K562 (cell line): Measurements from ENCODE around the gene SMIM35. TPM values are rescaled to one million over a fixed set of nuclear protein-coding genes. Genes with fewer than 3 reads are reported as not detected.

ENCODE experiments used
- CBX8 ChIP-seq: fragments of 200-600 bp; sonication (generic); IDR thresholded peaks from 2 replicates; pipeline ENCODE4 v1.6.1; 2012; ENCODE audit warnings: borderline replicate concordance, mixed run types, low read depth, mild to moderate bottlenecking, moderate library complexity, mixed read lengths, low read length, control low read depth, inconsistent platforms; ENCODE audit not compliant: poor library complexity, severe bottlenecking; ENCODE audit errors: extremely low read depth
- CHD4 ChIP-seq: fragments of 200-600 bp; sonication (generic); IDR thresholded peaks from 3 replicates; pipeline ENCODE4 v1.6.1; 2012; ENCODE audit warnings: low read depth, mild to moderate bottlenecking, mixed read lengths, low read length, inconsistent platforms; ENCODE audit not compliant: insufficient read depth, insufficient replicate concordance, poor library complexity, severe bottlenecking
- E2F5 ChIP-seq: sonication (generic); formaldehyde crosslinking; IDR thresholded peaks from 2 replicates; pipeline ENCODE4 v1.8.0; 2022; ENCODE audit warnings: mild to moderate bottlenecking, missing genetic modification reagents
- FOSL1 ChIP-seq: fragments of 200-800 bp; sonication (Bioruptor generic); conservative IDR thresholded peaks from 2 replicates; pipeline ENCODE4 v1.6.1; 2016; ENCODE audit warnings: missing genetic modification characterization, missing compliant biosample characterization
- HSF4 ChIP-seq: fragments of 250-450 bp; sonication (Bioruptor Pico); IDR thresholded peaks from 2 replicates; pipeline ENCODE4 v2.1.2; 2022; ENCODE audit warnings: mild to moderate bottlenecking, moderate library complexity, borderline replicate concordance
- MCM7 ChIP-seq, 2 experiments: fragments of 450-650 bp; IDR thresholded peaks; 2 replicates each; pipeline ENCODE4 v1.6.1; 2016 to 2018
- NFE2L1 ChIP-seq: fragments of 450-650 bp; IDR thresholded peaks from 2 replicates; pipeline ENCODE4 v1.6.1; 2016; ENCODE audit warnings: missing genetic modification characterization, low read depth, mild to moderate bottlenecking, missing compliant biosample characterization, moderate library complexity, borderline replicate concordance
- NR2C2 ChIP-seq, 2 experiments: fragments of 200-800 bp in 1 of 2; sonication (Bioruptor generic) in 1 of 2; sonication (generic) in 1 of 2; formaldehyde crosslinking in 1 of 2; IDR thresholded peaks; 2 replicates each; pipeline versions ENCODE4 v1.6.1 to v1.8.0; 2016 to 2022; ENCODE audit warnings: mild to moderate bottlenecking in 1 of 2, missing compliant biosample characterization in 1 of 2, missing genetic modification characterization in 1 of 2, missing genetic modification reagents in 1 of 2
- SMARCA4 ChIP-seq: fragments of 450-650 bp; IDR thresholded peaks from 2 replicates; pipeline ENCODE4 v1.6.1; 2016
- TOE1 ChIP-seq, 2 experiments: fragments of 450-650 bp in 1 of 2; sonication (generic) in 1 of 2; formaldehyde crosslinking in 1 of 2; IDR thresholded peaks; 2 replicates each; pipeline versions ENCODE4 v1.7.1 to v1.8.0; 2016 to 2022; ENCODE audit warnings: borderline replicate concordance in 2 of 2, mild to moderate bottlenecking in 2 of 2, antibody characterized with exemption in 1 of 2, inconsistent platforms in 1 of 2, low read depth in 1 of 2, missing genetic modification reagents in 1 of 2, moderate library complexity in 1 of 2
- ZMIZ1 ChIP-seq, 2 experiments: fragments of 150-350 bp in 1 of 2; IDR thresholded peaks; 2 replicates each; pipeline ENCODE4 v1.6.1; 2012 to 2016; ENCODE audit warnings: low read depth in 2 of 2, low read length in 2 of 2, mild to moderate bottlenecking in 1 of 2, moderate library complexity in 1 of 2
- ZNF121 ChIP-seq: sonication (generic); formaldehyde crosslinking; conservative IDR thresholded peaks from 2 replicates; pipeline ENCODE4 v1.8.0; 2022; ENCODE audit warnings: missing genetic modification reagents
- ZNF197 ChIP-seq: fragments of 200-800 bp; sonication (Bioruptor generic); IDR thresholded peaks from 2 replicates; pipeline ENCODE4 v1.6.1; 2016; ENCODE audit warnings: low read depth, missing genetic modification characterization, missing compliant biosample characterization
- ZNF780A ChIP-seq: fragments of 250-450 bp; sonication (Bioruptor Pico); IDR thresholded peaks from 2 replicates; pipeline ENCODE4 v1.5.0; 2021; ENCODE audit warnings: mild to moderate bottlenecking
- polyA plus RNA-seq, 8 experiments: library from polyadenylated mRNA; depleted of rRNA in 4 of 8; stranded (reverse) in 5 of 8; unstranded in 3 of 8; fragments of >200 nt; fragmentation: Nextera tagmentation in 2 of 8; fragmentation: Illumina TruSeq in 1 of 8; extraction: Ambion mirVana in 2 of 8; extraction: Trizol in 1 of 8; gene quantifications; 2 replicates each; pipeline versions ENCODE4 v1.2.1 to v1.2.3, GENCODE V29; 2011 to 2014; ENCODE audit warnings: inconsistent platforms in 1 of 8, missing spikeins in 1 of 8
- total RNA-seq, 7 experiments: library from RNA; depleted of rRNA in 6 of 7; stranded (reverse); fragments of >200 nt in 6 of 7; fragmentation: Illumina TruSeq in 2 of 7; extraction: Trizol in 2 of 7; gene quantifications; 2 replicates each; pipeline versions ENCODE4 v1.2.1 to v1.2.3, GENCODE V29; 2011 to 2021; ENCODE audit warnings: low replicate concordance in 1 of 7
- TF ChIP-seq, protein P1 (sequence below): IDR thresholded peaks from 2 replicates; pipeline ENCODE4 v1.6.1; 2014; ENCODE audit warnings: antibody characterized with exemption
- TF ChIP-seq, protein P2 (sequence below), 2 experiments: fragments of 450-650 bp; conservative IDR thresholded peaks; 2 replicates each; pipeline ENCODE4 v1.6.1; 2017; ENCODE audit warnings: mild to moderate bottlenecking in 2 of 2, moderate library complexity in 2 of 2

The SMIM35 gene
- total and polyA plus RNA-seq, 9 of the 15 experiments (the other 6 are each of a cell fraction or from before 2014, with no cell fraction given), result 0.03 TPM; not detected in 7

DNA sequence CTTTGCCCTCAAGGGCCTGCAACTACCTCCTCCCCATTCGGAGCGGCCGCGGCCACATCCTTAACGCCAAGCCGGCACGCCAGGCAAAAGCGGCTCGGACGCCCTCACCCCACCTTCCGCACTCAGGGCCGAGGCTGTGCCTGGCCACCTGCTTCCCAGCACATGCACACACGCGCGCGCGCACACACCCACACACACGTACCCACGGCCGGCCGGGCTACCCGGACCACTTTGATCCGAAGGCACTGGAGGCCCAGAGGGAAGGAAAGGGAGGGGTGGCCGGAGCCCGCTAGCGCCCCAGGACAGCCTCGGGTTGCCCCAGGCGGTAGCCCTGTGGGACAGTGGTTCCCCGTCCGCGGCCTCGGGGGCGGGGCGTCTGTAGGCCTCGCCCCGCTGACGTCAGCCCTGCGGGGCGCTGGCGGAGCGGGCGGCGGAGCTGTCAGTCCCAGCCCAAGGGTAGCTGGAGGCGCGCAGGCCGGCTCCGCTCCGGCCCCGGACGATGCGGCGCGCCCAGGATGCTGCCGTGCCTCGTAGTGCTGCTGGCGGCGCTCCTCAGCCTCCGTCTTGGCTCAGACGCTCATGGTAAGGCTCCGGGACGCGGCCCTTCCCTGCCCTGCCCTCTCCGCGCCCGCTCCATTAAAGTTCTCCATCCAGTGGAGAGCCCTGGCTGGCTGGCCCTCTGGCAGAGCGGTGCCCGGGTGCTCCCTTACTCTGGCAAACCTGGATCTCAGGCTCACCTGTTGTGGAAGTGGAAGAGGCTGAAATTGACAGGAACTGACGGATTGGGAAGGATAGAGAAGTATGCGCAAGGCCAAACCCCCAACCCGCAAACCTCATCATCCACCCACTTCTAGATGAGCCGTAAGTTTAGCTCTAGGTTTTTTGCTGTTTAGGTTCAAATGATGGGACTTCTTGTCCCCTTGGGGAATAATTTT is 100.5 kb downstream of the SMIM35 start, which contains the start of gene IL10RA (continued):
- no peak for TF ChIP-seq NFE2L1 (tag)
- TF ChIP-seq HSF4 (CRISPR knock-in tag), result no peak
- no peak for TF ChIP-seq MCM7 (IDR thresholded peaks at IDR 0.05)
- TF ChIP-seq, protein P1, sequence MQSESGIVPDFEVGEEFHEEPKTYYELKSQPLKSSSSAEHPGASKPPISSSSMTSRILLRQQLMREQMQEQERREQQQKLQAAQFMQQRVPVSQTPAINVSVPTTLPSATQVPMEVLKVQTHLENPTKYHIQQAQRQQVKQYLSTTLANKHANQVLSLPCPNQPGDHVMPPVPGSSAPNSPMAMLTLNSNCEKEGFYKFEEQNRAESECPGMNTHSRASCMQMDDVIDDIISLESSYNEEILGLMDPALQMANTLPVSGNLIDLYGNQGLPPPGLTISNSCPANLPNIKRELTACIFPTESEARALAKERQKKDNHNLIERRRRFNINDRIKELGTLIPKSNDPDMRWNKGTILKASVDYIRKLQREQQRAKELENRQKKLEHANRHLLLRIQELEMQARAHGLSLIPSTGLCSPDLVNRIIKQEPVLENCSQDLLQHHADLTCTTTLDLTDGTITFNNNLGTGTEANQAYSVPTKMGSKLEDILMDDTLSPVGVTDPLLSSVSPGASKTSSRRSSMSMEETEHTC, result no peak
- TF ChIP-seq NR2C2 (CRISPR knock-in tag; IDR thresholded peaks at IDR 0.05), result no peak
- TF ChIP-seq NR2C2 (tag; IDR thresholded peaks at IDR 0.05), result 0 out of 2 replicates have a peak, but pooled peaks have one; percentile 19
- 0 out of 4 replicates have a peak, but pooled peaks of 1 of the 2 experiments have one; percentile 14 for TF ChIP-seq ZMIZ1 (IDR thresholded peaks at IDR 0.05; ENCODE audit: low read depth in 2 of 2, low read length in 2 of 2)
- TF ChIP-seq E2F5 (CRISPR knock-in tag), result 0 out of 2 replicates have a peak, but pooled peaks have one; percentile 82
- TF ChIP-seq ZNF121 (CRISPR knock-in tag), result peak; percentile 58; the same call in 1 of the 2 replicates
- peak; percentile 40 for TF ChIP-seq FOSL1 (tag)
- no peak for TF ChIP-seq CHD4
- TF ChIP-seq ZNF197, result no peak
- peak; percentile 27; the same call in 1 of the 2 replicates for TF ChIP-seq TOE1 (IDR thresholded peaks at IDR 0.05; ENCODE audit: borderline replicate concordance)
- 0 out of 2 replicates have a peak, but pooled peaks have one; percentile 44 for TF ChIP-seq TOE1 (CRISPR knock-in tag; IDR thresholded peaks at IDR 0.05; ENCODE audit: borderline replicate concordance, low read depth)
- no peak for TF ChIP-seq CBX8
- peak; percentile 68 for TF ChIP-seq SMARCA4
- TF ChIP-seq, protein P2, sequence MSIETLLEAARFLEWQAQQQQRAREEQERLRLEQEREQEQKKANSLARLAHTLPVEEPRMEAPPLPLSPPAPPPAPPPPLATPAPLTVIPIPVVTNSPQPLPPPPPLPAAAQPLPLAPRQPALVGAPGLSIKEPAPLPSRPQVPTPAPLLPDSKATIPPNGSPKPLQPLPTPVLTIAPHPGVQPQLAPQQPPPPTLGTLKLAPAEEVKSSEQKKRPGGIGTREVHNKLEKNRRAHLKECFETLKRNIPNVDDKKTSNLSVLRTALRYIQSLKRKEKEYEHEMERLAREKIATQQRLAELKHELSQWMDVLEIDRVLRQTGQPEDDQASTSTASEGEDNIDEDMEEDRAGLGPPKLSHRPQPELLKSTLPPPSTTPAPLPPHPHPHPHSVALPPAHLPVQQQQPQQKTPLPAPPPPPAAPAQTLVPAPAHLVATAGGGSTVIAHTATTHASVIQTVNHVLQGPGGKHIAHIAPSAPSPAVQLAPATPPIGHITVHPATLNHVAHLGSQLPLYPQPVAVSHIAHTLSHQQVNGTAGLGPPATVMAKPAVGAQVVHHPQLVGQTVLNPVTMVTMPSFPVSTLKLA (conservative IDR thresholded peaks at IDR 0.05), result peak; percentile 76 to 88
- TF ChIP-seq ZNF780A, result no peak
